Smooth muscle cell of the brain vasculature (primary cell): ENCODE data around the gene PRSS16.
"Not testable (repeated sequence)": the region's sequence is repeated elsewhere in the genome, so short reads cannot be mapped to it uniquely, and the experiment has no call there.

Experiments
- DNase-seq: peaks from one replicate; pipeline ENCODE4 v3.0.0-alpha.2; 2012; ENCODE audit warnings: low read depth, low spot score

PRSS16 gene, protein sequence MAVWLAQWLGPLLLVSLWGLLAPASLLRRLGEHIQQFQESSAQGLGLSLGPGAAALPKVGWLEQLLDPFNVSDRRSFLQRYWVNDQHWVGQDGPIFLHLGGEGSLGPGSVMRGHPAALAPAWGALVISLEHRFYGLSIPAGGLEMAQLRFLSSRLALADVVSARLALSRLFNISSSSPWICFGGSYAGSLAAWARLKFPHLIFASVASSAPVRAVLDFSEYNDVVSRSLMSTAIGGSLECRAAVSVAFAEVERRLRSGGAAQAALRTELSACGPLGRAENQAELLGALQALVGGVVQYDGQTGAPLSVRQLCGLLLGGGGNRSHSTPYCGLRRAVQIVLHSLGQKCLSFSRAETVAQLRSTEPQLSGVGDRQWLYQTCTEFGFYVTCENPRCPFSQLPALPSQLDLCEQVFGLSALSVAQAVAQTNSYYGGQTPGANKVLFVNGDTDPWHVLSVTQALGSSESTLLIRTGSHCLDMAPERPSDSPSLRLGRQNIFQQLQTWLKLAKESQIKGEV

DNA sequence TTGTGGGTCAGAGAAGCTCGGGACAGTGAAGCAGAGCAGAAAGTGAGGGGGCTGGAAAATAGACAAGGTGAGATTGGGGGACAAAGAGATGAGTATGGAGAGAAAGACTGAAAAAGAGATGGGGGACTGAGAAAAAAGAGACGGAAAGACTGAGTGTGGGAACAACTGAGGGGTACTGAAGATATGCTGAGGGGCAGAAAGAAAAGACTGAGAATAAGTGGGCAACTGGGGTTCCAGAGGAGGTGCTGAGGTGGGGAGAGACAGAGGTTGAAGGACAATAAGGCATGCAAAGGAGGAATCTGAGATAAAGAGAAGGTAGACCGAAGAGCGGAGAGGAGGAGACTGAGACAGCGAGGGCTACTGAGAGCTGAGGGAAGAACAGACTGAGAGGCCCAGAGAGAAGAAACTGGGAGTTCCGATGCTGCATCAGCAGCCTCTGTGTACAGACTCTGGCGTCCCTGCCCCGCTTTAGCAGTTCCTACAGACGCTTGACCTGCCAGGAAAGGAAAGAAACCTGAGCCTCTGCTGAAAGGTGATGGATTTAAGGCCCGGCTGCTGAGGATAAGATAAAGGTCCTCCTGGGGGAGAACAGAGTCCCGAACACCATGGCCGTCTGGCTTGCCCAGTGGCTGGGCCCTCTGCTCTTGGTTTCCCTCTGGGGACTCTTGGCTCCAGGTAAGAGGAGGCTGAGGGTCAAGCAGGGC, at the start of gene PRSS16:
PRSS16 (plus strand) TSS at position 569 of the 704 bp plus-strand sequence; CDS start at position 606, 37 bp downstream.
- no peak for DNase-seq

DNA sequence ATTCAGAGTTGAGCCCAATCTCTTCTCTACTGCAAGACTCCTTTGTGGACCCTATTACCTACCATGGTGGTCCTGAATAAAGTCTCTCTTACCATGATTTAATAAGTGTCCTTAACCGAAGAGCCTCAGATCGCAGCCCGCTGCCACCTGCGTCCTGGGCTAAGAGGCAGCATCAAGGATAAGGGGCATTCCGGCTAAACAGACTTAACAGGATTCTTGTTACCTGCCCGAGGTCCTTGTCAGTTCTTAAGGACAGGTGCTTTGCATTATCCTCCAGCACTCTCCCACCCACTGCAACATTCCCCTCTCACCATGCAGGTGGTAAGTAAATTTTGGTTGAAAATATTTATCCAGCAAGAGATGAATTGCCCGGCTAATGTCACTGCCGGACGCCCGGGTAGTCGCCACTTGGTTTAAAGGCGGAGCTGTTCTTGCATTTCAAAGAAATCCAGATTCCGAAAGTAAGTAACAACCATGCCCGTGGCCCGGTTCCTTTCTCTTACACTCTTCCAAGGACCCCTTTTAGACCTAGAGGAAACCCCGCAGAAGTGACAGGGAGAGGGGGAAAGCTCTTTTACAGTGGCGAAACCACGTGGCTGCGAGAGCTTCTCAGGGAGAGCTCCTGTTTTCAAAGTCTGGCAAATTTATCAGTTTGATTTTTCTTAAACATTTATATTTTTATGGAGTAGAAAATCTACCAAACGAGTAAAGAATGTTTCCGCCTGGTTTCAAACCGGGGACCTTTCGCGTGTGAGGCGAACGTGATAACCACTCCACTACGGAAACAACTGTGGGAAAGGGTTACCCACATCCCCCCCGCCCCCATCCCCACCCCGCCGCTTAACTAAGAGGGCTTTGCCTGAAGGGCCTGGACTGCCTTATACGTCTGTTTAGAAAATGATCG, 41.9 kb upstream of the PRSS16 start:
- no peak for DNase-seq

DNA sequence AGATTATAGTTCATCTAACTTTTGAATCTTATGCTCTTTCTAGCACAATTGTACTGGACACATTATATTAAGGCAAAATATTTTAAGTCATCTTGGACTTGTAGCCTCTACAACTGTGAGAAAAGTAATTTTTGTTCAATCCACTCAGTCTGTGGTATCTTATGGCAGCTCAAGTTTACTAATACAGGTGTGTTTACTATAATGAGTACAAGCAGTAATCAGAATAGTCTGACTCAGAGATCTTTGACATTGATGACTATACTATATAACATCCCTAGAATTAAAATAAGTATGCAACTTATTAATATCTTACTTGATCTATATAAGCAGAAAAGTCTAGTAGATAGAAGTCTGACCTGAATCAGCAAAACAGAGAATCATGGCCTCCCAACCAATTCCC, 40.7 kb upstream of the PRSS16 start:
- no peak for DNase-seq

DNA sequence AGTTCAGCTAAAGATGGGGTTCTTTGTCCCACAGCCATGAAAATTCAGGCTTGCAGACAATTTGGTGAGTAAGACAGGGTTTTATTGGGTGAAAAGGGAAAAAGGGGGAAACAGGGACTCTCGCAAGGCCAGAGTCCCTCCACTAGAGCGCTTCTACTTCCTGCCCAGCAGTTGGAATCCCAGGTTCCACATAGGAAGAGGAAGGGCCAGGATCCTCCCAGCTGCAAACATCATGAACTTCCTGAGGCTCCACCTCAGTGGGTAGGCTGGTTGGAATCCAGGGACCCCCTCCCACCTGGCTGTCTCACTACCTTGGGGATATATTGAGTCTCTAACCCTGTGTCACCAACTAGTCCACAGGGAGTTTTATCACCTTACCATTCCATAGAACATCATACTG, 39.5 kb upstream of the PRSS16 start:
- no peak for DNase-seq

DNA sequence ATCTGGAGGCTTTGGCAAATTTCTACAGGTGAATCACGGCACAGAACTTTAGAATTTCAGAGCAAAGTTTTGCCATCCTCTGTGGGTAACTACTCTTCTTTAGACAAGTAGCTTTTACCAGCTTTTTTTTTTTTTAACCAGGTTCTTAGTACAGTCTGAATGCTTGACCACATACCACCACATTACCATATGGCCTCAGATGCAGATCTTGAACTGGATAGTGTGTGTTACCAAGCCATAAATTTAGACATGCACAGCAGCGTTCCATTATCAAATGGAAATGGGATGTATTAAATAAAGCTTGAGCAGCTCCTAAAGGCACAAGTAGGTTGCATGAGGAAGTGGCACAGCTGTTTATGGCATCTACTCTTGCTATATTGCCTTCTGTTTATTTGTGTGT, 38.3 kb upstream of the PRSS16 start:
- DNase-seq, result no peak

DNA sequence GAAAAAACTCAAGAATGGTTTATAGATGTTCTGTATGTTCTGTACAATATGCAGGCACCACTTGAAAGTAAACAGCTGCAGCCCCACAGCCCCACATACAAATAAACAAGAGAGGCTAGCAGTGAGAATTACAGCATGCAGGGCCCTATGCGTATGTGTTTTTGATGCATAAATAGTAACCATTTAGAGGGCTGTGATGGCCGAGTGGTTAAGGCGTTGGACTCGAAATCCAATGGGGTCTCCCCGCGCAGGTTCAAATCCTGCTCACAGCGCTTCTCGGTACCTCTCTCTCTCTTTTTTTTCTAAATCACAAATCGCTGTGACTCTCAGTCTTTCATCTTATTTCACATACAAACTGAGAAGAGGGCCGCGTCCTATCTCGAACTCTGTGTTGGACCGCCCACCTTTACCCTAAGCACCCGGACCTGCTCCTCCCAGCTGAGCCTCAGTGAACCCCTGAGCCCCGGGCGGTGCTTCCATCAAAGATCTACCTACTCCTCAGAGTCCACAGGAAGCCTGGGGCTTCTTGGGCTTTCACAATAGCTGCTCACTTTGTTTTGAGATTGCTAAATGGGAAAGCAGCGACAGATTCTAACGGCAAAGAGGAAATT, 37.7 kb upstream of the PRSS16 start:
- no peak for DNase-seq

DNA sequence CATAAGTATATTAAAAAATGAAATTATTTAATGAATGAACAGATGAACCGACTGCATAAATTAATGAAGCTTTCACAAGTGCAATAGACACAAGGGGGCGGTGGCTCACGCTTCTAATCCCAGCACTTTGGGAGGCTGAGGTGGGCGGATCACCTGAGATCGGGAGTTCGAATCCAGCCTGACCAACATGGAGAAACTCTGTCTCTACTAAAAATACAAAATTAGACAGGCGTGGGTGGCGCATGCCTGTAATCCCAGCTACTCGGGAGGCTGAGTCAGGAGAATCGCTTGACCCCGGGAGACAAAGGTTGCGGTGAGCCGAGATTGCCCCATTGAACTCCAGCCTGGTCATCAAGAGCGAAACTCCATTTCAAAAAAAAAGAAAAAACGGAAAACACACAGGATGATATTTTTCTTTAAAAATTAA, 34.4 kb upstream of the PRSS16 start:
- not testable (repeated sequence) for DNase-seq

DNA sequence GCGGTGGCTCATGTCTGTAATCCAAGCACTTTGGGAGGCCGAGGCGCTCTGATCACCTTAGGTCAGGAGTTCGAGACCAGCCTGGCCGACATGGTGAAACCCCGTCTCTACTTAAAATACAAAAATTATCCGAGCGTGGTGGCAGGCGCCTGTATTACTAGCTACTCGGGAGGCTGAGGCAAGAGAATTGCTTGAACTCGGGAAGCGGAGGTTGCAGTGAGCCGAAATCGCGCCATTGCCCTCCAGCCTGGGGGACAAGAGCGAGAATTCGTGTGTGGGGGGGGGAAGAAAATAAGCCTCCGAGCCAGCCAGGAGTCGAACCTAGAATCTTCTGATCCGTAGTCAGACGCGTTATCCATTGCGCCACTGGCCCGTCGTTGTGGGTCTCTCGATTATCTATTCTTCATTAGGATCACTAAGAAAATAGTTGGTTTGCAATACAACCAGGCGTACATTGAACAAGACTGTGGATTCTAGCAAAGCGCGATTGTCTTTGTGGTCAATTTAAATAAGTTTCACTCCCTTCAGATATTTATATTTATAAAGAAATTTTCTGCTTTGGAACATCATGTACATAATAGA, 33.9 kb upstream of the PRSS16 start:
- DNase-seq, result no peak

DNA sequence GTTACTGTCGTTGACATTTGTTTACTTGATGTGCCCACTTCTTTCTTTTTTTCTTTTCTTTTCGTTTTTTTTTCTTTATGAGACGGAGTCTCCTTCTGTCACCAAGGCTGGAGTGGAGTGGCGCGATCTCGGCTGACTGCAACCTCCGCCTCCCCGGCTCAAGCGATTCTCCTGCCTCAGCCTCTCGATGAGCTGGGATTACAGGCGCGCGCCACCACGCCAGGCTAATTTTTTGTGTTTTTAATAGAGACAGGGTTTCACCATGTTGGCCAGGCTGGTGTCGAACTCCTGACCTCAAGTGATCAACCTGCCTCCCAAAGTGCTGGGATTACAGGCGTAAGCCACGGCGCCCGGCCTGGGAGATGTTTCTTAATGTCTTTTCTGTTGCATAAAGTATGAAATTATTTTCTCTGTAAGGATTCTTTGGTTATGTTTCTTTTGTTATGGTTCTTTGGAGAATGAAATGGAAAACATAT, 33.3 kb upstream of the PRSS16 start:
- DNase-seq, result no peak

DNA sequence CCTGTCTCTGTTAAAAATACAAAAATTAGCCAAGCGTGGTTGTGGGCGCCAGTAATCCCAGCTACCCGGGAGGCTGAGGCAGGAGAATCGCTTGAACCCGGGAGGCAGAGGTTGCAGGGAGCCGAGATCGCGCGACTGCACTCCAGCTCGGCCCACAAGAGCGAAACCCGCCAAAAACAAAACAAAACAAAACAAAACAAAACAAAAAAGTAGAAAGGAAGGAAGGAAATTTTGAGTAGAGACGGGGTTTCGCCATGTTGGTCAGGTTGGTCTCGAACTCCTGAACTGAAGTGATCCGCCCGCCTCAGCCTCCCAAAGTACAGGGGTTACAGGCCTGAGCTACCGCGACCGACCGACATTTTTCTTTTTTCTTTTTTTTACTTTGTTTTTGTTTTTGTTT, 30.6 kb upstream of the PRSS16 start:
- no peak for DNase-seq

DNA sequence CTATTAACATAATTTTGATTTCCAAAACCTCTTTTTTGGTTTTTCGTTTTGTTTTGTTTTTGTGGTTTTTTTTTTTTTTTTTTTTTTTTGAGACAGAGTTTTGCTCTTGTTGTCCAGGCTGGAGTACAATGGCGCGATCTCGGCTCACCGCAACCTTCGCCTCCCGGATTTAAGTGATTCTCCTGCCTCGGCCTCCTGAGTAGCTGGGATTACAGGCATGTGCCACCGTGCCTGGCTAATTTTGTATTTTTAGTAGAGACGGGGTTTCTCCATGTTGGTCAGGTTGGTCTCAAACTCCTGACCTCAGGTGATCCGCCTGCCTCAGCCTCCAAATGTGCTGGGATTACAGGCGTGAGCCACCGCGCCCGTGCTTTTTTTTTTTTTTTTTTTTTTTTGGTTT, 24.5 kb upstream of the PRSS16 start:
- not testable (repeated sequence) for DNase-seq

DNA sequence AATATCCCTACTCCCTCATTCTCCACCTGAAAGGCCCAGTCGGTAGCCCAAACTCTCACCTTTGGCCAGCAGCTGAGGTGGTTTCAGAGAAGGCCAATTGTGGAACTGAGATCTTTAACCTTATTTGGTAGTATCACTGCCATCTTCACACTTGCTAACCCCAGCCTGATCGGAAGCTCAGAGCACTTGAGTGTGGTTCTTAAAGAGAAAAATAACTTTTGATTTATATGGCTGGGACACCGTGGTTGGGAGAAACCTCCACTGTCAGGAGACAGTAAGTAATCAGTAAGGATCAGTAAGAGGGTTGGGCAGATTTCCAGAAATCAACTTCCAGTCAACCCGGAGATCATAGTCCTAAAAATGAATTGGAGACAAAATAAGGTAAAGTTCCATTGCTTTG, 22.8 kb upstream of the PRSS16 start:
- no peak for DNase-seq

DNA sequence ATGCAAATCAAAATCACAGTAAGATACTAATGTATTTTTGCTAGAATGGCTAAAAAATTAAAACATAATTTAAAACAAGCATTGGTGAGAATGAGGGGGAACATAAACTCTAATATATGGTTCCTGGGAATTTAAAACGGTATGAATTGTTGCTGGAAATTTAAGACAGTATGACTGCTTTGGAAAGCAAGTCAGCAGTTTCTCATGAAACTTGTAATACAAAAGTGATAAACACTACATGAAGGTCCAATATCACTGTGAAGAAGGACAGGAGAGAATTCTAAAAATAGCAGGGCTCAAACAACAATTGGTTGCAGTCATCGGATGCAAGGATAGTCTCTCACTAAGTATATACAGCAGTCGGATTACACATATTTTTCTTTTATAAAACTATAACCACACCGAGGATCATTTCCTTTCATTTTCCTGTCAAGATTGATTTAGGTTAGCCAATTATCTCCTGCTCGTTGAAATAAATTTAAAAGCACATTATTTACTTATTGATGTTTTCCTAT, 18.5 kb upstream of the PRSS16 start:
- DNase-seq, result no peak

DNA sequence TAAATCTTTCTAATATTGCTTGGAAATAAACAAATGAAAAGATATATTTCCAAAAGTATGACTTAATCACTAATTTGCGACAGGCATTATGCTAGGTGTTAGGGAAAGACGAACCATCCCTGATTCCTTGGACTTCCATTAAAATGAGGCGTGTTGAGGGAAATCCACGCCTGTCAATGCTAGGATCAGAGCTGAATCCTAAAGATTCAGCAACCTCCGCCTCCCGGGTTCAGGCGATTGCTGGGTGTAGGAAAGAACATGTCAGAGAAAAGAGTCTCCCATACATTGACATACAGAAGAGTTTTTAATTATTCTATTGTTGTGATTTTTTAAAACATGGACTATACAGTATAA, 16.8 kb upstream of the PRSS16 start:
- DNase-seq, result no peak

DNA sequence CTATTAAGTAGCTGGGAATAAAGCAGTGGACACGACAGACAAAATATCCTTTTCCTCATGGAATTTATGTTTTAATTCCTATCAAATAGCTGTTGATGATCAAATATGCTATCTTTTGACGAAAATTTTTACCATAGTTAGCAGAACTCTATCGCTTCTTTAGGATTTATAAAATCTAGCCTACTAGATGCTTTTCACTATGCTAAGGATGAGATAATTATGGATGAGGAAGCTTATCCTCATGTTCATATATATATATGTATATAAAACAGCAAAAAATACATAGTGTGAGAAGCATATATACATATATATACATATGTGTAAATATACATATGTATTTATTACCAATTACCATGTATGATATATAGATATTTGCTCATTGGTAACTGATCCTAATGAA, 12.9 kb upstream of the PRSS16 start:
- no peak for DNase-seq

DNA sequence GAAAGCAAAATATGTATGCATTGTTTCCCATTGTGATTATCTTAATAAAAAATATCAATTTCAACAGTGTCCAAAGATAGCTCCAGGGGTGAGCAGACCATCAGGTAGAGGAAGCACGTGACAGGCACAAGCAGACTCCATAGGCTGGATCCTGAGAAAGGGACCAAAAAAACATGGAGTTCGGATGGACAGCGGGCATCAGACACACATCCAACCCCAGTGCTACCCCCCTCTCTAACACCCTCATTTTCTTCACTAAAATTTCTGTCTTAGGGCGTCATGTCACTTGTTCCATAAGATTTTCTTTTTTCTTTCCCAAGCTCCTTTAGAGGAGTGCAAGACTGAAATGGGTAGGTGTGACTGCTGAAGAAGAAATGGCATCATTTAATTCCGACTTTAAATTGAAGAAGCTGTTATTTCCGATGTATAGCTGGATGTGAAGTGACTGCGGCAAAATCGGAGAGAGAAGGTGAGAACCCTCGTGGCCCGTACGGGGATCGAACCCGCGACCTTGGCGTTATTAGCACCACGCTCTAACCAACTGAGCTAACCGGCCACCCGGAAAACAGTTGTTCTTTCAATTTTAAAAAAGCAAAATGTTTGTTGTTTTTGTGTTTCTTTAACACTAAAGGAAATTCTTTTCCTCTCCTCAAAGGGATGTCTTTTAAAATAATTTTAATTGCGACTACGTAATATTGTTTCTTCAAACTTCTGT, 10.3 kb upstream of the PRSS16 start:
- no peak for DNase-seq

DNA sequence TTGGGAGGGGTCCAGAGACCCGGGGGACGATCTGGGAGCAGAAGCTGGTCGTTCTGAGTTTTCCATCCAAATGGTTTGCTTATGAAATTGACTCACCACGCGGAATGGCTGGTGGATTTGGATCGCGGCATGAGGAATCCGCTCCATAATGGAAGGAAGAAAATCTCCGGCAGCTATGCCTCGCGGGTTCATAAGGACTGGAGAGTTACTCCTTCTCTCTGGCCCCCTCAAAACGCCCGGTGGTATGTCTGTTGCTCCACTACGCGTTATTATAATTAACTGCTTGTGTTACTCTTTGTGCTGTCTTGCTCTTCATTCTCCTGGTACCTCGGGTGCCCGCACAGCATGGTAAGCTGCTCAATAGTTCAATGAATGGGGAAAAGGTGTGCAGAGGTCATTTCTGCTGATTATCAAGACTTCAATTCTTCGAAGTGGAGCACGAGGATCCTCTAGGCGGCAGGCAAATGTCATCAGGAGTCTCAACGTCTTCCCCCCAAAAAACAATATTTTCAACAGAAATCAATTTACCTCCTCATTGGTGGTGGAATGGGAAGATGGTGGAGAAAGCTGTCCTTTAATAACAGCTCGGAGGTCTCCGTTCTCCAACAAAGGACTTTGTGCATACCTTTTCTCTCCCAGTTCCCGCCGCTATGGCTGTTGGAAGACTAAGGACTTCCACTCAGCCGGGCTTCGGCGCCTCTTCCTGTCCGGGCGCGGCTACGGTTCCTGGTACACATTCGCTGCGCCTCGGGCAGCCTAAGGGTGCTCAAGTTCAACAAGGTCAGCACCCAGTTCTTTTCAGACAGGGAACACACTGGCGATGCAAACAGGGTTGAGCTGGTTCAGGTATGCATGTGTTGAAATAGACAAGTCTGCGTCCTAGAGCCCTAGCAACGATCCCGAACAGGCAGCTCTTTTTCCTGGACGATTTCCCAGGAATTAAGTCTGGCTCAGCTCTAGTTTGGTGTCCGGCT, 9.2 kb upstream of the PRSS16 start:
- no peak for DNase-seq

DNA sequence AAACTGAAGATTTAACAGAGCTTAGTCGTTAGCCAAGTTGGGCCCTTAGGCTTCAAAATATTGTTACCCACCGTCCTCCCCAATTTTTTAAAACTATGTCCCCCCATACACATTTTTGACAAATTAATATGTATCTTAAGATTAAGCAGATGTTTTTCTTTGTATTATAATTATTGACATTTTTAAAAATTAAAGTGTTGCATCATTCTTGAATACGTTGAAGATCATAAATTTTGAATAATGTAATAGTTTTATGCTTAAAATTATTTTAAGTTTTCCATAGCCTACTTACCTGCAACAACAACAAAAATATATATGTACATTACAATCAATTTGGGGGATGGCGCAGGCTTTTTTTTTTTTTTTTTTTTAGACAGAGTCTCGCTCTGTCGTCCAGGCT, 8.2 kb upstream of the PRSS16 start:
- no peak for DNase-seq

DNA sequence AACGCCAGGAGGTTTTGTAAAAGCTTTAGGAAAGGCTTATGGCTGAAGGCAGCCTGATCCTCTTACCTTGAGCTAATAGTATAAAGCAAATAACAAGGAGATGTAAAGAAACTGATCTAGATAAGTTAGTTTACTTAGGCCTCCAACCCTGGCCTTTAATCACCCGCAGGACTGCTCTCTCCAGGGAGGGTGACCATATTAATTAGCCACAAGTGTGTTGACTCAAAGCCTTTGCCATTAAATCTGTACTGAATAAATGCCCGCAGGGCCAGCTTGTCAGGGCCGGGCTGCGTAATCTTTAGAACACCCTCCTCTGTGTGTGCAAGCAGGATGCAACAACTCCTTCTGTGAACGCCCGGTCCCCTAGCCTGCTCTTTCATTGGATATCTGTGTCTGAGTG, 6.1 kb upstream of the PRSS16 start:
- no peak for DNase-seq
